HG03378 (cell line): ENCODE results near the gene CD19.
A peak's percentile ranks its signal among the peaks of the same experiment; 100 is the strongest.
"Not testable (repeated sequence)": the region's sequence is repeated elsewhere in the genome, so short reads cannot be mapped to it uniquely, and the experiment has no call there.

Experiments
- ATAC-seq: cut with Tn5 transposase; IDR thresholded peaks from one replicate; pipeline ENCODE4 v1.9.1; 2021; ENCODE audit warnings: mild to moderate bottlenecking, moderate library complexity; ENCODE audit not compliant: unreplicated experiment

Gene CD19

GRCh38 chr16:28935924-28936783, 4.4 kb downstream of the CD19 start:
- ATAC-seq: no peak

GRCh38 chr16:28936784-28937155, 5.0 kb downstream of the CD19 start:
- ATAC-seq: no peak

GRCh38 chr16:28937222-28937876, 5.6 kb downstream of the CD19 start:
- ATAC-seq: no peak

- no peak for ATAC-seq
Measured at GRCh38 chr16:28938721-28939120, 7.0 kb downstream of the CD19 start.

GRCh38 chr16:28939825-28940224, 8.1 kb downstream of the CD19 start:
- not testable (repeated sequence) for ATAC-seq

- ATAC-seq: no peak
Measured at GRCh38 chr16:28943281-28943680, 11.5 kb downstream of the CD19 start.

GRCh38 chr16:28946681-28947080, 14.9 kb downstream of the CD19 start:
- no peak for ATAC-seq

- peak; percentile 94 for ATAC-seq
Measured at GRCh38 chr16:28950648-28951409, 19.1 kb downstream of the CD19 start, which contains the start of gene NFATC2IP. TSS of gene NFATC2IP (plus strand) at chr16:28950937. CDS start at chr16:28951012, 75 bp downstream.

- ATAC-seq: no peak
Measured at GRCh38 chr16:28951410-28951943, 19.7 kb downstream of the CD19 start.

GRCh38 chr16:28958216-28958615, 26.4 kb downstream of the CD19 start:
- no peak for ATAC-seq

GRCh38 chr16:28958836-28959235, 27.1 kb downstream of the CD19 start:
- no peak for ATAC-seq

GRCh38 chr16:28964072-28964471, 32.3 kb downstream of the CD19 start:
- no peak for ATAC-seq

GRCh38 chr16:28964496-28964895, 32.7 kb downstream of the CD19 start:
- no peak for ATAC-seq

GRCh38 chr16:28967156-28967555, 35.4 kb downstream of the CD19 start:
- ATAC-seq: no peak

GRCh38 chr16:28969696-28970095, 37.9 kb downstream of the CD19 start:
- ATAC-seq: not testable (repeated sequence)

- ATAC-seq: peak; percentile 10
Measured at GRCh38 chr16:28974007-28974436, 42.3 kb downstream of the CD19 start.

GRCh38 chr16:28974437-28975157, 42.8 kb downstream of the CD19 start, which contains the start of gene SPNS1:
TSS of gene SPNS1 (plus strand) at chr16:28974778. CDS start at chr16:28975152, 374 bp downstream.
- ATAC-seq: peak; percentile 75

- no peak for ATAC-seq
Measured at GRCh38 chr16:28975158-28975599, 43.4 kb downstream of the CD19 start.

GRCh38 chr16:28977703-28978662, 46.2 kb downstream of the CD19 start:
- no peak for ATAC-seq
